Stimulated activated CD4-positive, alpha-beta T cell treated with anti-CD3 and anti-CD28 coated beads, Interleukin-4, amount 100 ng/mL, for 24 hours (primary cell): Measurements from ENCODE around the gene UMODL1.

Source experiments
- DNase-seq: peaks from one replicate; pipeline ENCODE4 v3.0.0-alpha.2; 2020

The UMODL1 gene

GRCh38 chr21:42039470-42039901 lies 31.6 kb upstream of the UMODL1 start:
- no peak for DNase-seq

- DNase-seq = no peak
These were observed 31.2 kb upstream of the UMODL1 start for GRCh38 chr21:42039911-42040351.

GRCh38 chr21:42040411-42041180 lies 30.5 kb upstream of the UMODL1 start:
- DNase-seq = no peak

GRCh38 chr21:42041246-42041645 lies 29.9 kb upstream of the UMODL1 start:
- DNase-seq = no peak

GRCh38 chr21:42041711-42042110 lies 29.4 kb upstream of the UMODL1 start:
- DNase-seq = no peak

GRCh38 chr21:42042651-42043050 lies 28.5 kb upstream of the UMODL1 start:
- no peak for DNase-seq

- no peak for DNase-seq
These were observed 27.8 kb upstream of the UMODL1 start for GRCh38 chr21:42043201-42043895.

- DNase-seq = no peak
These were observed 27.2 kb upstream of the UMODL1 start for GRCh38 chr21:42043961-42044360.

- no peak for DNase-seq
These were observed 26.1 kb upstream of the UMODL1 start for GRCh38 chr21:42044871-42045495.

- DNase-seq = no peak
These were observed 23.1 kb upstream of the UMODL1 start for GRCh38 chr21:42047821-42048613.

GRCh38 chr21:42048870-42049577 lies 22.1 kb upstream of the UMODL1 start:
- no peak for DNase-seq

GRCh38 chr21:42049578-42050430 lies 21.3 kb upstream of the UMODL1 start:
- no peak for DNase-seq

GRCh38 chr21:42051788-42052187 lies 19.3 kb upstream of the UMODL1 start:
- DNase-seq = no peak

GRCh38 chr21:42055425-42055824 lies 15.7 kb upstream of the UMODL1 start:
- DNase-seq = no peak

GRCh38 chr21:42056468-42056867 lies 14.6 kb upstream of the UMODL1 start:
- DNase-seq = no peak

GRCh38 chr21:42056996-42057689 lies 14.0 kb upstream of the UMODL1 start:
- no peak for DNase-seq

GRCh38 chr21:42057851-42058437 lies 13.2 kb upstream of the UMODL1 start:
- DNase-seq = no peak

GRCh38 chr21:42058631-42059111 lies 12.4 kb upstream of the UMODL1 start:
- DNase-seq = no peak

- DNase-seq = no peak
These were observed 12.0 kb upstream of the UMODL1 start for GRCh38 chr21:42059141-42059540.

GRCh38 chr21:42059721-42060120 lies 11.4 kb upstream of the UMODL1 start:
- DNase-seq = no peak
